Activated CD4-positive, CD25-positive, alpha-beta regulatory T cell (primary cell): ENCODE data around the gene TACC3.
A peak's percentile ranks its signal among the peaks of the same experiment; 100 is the strongest.

Experiments used
- DNase-seq, 4 experiments: peaks; one replicate each; lab custom pipeline; 2025; lab: John Stamatoyannopoulos, UW

Gene TACC3

DNA sequence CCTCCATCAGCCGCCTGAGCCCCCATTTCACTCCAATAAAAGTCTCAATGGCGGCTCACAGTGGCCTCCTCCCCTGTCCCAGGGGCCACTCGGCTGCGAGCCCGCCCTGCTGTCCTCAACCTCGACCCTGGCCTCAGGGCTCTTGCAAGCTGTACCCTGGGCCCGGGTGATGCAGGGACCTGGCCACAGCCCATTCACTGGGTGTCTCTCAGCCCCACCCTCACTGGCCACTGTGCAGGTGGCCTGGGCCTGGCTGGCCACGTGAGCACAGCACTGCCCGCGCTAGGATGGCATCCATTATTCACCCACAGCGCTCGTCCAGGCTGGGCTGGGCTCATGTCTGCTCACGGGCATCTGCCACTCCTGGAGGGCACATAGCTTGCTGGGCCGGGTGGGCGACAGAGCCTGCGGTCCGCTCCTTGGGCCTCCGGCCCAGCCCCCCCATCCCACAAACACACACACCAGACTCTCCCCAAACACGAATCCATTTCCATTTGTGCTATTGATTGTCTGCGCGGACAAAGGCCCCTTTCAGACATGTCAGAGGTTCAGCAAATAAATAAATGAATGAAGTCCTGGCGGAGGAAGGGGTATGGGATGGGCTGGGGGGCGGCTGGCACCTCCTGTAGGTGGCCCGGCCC is 55.3 kb downstream of the TACC3 start:
- no peak for DNase-seq

DNA sequence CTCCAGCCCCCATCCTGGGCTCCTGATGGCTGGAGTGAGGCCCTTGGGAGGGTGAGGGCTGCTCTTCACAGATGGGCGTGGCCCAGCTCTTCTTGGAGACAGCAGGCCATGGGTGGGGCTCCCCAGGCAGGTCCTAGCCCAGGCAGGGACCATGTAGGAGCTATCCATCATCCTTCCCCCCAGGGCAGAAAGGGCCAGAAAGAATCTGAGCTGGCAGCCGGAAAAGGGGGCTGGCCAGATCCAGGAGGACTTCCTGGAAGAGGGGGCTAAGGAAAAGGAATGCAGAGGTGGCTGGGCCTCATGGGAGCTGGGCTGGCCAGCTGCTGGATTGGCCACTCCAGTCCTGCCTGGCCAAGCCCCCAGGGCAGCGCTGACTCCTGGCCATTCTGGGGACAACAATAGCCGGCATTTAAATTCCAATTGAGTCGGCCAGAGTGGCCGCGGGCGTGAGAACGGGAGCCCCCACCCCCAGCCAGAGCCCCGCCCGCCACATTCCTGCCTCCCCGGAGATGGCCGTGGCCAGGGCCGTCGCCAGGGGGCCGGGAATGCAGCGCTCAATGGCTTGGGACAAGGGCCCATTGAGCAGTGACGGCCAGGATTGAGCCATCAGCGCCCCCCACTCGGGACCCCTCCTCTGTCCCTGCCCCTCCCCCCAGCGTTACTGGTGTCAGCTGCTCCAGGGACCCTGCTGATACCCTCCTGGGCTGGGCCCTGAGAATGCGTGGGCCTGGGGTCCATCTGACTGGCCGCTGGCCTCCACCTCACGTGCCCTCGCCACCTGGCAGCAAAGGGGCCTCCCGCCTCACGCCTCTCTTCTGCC is 56.7 kb downstream of the TACC3 start:
- no peak for DNase-seq

DNA sequence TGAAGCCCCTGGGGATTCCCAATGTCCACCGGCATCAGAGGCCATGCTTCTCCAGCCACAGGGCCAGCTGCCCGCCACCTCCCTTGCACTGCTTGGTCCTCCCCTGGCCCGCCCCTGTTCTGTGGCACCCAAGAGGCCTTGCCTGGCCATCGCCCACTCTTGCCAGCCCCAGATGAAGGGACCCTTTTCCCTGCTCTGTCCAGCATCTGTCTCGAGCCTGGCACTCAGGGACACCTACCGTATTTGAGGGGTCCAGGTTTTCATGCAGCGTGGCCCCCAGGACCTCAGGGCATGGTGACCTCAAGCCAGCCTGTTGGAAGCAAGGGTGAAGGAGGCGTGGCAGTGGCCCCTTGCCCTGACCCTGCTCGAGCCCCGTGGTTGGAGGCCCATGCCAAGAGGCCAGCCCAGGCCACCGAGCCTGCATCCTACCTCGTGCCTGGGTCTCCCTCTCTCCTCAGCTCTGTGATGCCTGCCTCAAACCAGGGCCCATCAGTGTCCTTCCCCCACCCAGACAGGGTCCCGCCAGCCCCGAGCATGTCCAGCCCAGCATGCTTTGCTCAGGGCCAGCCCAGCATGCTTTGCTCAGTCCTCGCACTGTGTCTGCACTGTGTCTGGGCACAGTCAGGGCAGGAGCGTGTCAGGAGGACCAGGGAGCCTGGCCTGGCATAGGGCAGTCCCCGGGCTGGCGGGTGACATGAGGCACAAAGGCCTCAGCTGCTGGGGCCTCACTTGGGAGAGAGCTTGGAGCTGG is 57.5 kb downstream of the TACC3 start:
- DNase-seq: no peak

DNA sequence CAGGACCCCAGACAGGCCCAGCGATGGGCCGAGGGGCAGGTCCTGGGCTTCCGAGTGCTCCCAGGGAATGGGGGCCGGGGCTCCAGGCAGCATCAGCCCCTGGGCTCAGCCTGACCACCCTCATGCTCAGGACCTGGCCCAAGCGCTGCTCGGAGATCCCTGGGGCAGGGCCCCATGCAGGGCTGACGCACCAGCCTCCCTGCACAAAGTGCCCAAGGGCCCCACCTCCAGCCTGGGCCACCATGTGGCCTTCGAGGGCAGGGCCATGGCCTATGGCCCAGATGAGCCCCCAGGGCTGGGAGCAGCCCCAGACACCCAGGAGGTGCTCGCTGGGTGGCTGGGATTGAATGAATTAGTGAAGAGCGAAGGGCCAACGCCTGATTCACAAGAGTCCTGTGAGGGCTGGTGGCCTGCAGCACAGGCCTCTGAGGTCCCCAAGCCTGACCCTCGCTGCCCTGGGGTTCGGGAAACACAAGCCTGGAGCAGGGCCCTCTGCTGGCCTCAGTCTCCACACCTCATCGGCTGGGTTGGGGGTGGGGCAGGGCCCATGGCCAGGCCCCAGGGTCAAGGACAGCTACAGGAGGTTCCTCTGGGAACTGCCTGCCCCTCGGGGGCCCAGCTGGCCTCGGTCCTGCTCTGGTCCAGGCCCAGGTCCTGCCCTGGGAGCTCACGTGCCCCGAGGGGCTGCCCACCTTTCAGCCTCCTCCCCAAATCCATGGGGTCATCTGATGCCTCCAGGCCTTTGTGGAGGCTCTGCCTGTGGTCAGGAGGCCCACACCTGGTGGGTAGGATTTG is 58.5 kb downstream of the TACC3 start:
- no peak for DNase-seq

GRCh38 chr4:1780435-1780834 is 59.1 kb downstream of the TACC3 start:
- no peak for DNase-seq

GRCh38 chr4:1783015-1783414 is 61.7 kb downstream of the TACC3 start:
- DNase-seq: no peak

GRCh38 chr4:1783970-1784369 is 62.6 kb downstream of the TACC3 start:
- no peak for DNase-seq

DNA sequence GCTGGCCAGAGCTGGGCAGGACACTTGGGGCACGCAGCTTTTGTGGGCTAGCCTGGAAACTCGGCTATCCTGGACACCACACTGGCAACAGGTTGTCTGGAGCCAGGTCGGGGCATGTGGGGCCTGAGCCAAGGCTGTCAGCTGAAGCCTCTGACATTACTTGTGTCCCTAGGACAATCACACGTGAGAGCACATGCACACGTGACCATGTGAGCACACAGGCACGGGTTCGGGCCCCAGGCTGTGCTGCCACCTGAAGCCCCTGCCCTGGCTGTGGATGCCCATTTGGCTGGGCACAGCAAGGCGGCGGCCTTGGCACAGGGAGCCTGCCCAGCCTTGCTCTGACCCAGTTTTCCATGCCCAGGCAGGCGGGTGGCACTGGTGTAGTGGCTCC is 63.1 kb downstream of the TACC3 start:
- no peak for DNase-seq

GRCh38 chr4:1784789-1785591 is 63.7 kb downstream of the TACC3 start:
- DNase-seq: no peak

DNA sequence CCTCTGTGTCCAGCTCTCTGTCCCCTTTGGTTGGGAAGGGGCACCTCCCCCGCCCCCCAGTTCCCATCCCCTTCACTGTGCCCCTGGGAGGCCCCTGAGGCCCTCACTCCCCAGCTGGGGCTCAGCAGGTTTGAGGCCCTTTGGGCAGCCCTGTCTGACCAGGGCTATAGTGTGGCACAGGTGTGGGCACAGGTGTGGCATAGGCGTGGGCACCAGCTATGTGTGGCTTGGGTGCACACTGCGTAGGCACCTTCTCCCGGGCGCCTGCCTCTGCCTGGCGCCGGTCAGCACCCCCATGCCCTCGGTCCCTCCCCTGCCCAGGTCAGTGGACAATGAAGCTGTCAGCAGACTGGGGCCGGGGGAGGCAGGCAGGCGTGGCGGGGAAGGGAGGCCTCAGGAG is 64.3 kb downstream of the TACC3 start:
- no peak for DNase-seq

- DNase-seq: no peak
These were observed 65.4 kb downstream of the TACC3 start for GRCh38 chr4:1786544-1787362.

DNA sequence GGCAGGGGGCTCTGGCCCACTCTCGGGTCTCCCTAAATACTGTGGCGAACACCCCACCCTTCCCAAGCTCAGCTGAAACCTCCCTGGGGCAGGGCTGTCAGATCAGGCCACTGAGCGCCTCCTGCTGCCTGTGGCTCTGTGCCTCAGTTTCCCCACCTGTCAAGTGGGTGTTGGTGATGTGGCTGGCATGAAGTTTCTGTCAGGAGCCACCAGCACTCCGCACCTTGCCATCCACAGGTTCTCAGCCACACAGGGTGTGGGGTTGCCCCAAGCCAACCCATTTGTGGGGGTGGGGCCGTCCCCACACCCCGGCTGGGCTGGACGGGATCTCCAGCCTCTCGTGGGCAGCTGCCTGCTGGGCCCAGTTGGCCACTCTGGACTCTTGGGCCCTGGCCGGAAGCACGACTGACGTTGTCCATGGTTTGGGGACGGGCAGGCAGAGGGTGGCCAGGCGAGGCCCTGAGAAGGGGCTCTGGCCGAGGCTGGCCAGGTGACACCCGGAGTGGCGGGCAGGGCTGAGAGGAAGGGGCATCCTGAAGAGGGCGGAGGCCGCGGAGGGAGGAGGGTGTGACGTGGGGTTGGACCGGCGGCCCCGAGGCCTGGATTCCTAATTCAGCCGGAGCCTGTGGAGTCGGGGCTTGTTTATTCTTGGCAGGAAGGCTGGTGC is 66.2 kb downstream of the TACC3 start:
- DNase-seq: no peak

- DNase-seq: no peak
These were observed 67.1 kb downstream of the TACC3 start for GRCh38 chr4:1788254-1788973.

GRCh38 chr4:1789552-1789951 is 68.2 kb downstream of the TACC3 start:
- no peak for DNase-seq

DNA sequence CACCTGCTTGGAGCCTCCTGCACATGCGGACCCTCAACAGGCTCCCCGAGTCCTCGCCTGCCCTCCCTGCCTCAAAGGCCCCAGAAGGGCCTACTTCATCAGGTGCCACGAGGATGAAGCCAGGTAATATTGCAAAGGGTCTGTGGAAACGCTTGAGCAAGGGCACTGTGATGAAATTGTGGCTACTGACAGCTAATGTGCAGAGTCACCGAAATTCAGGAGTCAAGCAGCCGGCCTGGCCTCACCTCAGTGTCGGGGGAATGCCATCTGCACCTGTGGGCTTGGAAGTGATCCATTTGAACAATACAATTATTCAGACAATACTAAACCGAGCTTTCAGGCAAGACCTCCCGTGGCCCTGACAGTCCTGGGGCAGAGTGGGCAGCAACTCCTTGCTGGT is 68.7 kb downstream of the TACC3 start:
- DNase-seq: no peak

DNA sequence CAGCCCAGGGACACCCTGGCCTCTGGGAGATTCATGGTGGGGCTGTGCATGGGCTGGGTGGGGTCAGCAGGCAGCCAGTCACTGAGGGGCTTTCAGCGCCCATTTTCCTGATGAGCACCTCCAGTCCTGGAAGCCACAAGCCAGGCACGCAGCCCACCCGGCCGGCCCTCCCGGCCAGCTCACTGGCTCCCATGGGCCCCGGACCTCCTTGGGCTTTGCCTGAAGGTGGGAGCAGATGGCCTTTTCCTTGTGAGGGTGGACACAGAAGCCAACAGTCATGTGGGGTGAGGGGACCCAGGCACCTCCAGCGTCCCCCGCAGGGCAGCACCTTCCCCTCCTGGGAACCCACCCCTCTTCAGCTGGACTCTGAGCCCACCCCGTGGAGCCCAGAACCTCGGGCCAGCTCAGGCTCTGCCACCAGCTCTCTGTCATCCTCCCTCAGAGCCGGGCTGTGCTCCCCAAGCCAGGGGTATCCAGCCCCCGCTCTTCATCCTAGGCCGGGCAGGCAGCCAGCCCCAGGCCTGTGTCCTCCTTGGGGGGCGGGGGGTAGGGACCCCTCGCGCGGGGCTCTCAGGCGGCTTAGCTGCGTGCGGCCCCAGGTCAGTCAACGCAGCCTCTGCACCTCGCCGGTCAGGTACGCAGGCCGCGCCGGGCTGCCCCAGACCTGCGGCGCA is 71.0 kb downstream of the TACC3 start:
- DNase-seq: no peak

DNA sequence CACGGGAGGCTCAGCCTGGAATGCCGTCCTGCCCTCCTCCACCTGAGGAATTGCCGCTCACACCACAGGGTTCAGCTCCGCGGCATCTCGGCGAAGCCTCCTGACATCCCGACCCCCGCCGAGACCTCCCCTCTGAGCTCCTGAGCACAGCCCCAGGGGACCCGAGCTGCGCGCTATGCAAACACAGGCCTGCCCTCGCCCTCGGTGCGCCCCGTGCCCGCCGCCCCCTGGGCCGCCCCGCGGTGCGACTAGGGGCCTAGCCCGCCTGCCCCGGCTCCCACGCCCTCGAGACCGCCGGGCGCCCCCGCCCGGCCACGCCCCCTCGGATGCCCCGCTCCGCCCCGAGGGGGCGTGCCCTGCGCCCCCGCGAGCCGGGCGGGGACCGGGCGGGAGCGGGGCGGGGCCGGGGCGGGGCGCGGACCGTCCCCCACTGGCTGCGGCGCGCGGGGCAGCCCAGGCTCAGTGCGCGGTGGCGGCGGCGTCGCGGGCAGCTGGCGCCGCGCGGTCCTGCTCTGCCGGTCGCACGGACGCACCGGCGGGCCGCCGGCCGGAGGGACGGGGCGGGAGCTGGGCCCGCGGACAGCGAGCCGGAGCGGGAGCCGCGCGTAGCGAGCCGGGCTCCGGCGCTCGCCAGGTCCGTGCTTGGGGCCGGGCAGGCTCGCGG is 71.6 kb downstream of the TACC3 start, which contains the start of gene FGFR3:
Gene FGFR3, plus strand, starts transcription at position 462 of the 664 bp plus-strand sequence. CDS start 642 bp downstream, outside the sequence.
- no peak for DNase-seq

- peak in 1 of 4 experiments; percentile 8 for DNase-seq
These were observed 72.1 kb downstream of the TACC3 start for GRCh38 chr4:1793496-1793840.
